HG03280 (cell line): ENCODE measurements around the gene INPP4A.

Experiments used
- ATAC-seq: cut with Tn5 transposase; IDR thresholded peaks from one replicate; pipeline ENCODE4 v1.9.1; 2021; ENCODE audit warnings: mild to moderate bottlenecking, moderate library complexity; ENCODE audit not compliant: unreplicated experiment

Gene INPP4A

DNA sequence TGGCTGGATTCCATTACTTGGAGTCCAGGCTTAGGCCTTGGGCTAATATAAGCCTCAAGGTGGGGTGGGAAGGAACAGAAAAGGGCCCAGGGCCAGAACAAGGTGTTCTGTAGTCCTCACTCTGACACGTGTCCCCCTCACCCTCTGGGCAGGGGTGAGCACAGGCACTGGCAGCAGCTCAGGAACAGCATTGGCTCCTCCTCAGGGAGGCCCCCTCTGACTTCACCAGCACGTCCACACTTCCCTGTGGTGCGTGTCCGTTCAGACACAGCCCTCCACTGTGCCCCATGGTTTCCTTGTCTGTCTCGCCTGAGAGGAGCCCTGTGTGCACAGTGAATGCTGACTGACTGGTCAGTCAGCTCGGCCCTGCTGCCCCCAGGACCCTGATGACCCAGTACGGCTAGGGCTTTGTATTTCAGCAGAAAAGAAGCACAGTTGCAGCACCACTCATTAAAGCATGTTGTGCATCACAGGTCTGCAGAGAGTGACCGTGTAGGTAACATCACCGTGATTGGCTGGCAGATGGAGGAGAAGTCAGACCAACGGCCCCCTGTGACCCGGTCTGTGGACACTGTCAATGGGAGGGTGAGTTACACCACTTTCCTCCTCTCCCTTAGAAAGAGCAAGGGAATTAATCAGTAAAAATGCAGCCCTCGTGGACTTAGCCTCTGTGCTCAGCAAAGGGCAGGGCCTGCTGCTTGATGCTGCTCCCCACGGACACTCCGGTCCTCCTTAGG is 92.9 kb downstream of the INPP4A start:
- ATAC-seq = no peak

DNA sequence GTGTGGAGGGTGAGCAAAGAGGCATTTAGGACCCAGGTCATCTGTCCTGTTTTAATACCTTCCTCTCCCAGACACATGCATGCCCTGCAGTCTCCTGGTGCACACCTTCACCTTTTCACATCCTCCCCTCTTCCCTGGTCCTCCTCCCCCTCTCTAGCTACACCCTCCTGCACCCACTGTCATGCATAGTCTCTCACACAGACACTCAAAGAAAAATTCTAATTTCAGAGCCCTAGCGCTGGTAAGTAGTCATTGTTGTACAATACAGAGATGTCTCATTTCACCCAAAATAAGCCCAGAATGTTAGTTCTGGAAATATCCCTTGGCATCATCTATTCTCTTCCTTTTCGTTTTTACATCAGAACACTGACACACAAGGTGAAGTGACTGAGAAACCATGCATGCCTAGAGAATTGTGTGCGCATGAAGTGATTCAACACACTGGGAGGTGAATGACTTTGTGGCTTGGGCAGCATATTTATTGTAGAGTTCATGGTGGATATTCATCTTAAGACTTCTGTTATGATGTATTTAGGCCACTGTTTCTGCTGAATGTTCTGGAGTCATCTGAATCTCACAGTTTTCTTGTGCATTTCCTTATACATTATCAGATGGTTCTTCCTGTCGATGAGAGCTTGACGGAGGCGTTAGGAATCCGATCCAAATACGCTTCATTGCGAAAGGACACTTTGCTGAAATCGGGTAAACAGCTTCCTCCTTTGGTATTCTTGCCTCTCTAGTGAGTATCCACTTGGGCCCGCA is 93.8 kb downstream of the INPP4A start:
- ATAC-seq = no peak

DNA sequence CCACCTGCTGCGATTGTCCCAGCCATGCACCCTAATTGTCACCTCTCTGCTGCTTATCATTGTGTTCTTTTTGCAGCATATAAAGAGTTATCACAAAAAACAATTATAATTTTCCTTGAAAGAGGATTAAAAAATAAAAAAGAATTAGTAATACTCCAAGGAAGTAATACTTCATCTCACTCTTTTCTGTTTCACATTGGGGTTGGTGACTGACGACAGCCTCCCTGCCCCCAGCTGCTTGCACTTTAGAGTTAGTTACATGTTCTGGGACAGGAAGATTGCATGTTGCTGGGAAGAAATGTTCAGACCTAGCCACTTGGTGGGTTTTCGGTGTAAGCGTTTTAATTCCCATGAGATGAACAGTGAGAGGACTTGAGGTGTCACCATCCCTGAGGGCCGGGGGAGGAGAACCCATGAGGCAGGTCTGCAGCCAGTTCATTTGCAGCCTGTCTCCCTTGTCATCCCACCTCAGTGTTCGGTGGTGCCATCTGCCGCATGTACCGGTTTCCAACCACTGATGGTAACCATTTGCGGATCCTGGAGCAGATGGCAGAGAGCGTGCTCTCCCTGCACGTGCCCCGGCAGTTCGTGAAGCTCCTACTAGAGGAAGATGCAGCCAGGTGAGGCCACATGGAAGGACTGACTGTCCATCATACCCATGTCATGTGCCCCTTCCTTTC is 94.5 kb downstream of the INPP4A start:
- no peak for ATAC-seq

DNA sequence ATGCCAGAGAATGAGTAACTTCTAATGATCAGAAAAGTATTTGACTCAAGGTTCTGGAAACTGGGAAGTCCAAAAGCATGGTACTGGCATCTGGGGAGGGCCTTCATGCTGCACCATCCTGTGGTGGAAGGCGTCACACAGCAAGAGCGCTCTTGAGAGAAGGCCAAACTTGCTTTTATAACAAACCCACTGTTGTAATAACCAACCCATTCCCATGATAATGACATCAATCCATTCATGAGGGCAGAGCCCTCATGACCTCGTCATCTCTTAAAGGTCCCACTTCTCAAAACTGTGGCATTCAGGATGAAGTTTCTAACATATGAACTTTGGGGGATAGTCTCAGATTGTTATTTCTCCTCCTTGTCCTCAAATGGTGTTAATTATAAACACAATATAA is 95.9 kb downstream of the INPP4A start:
- no peak for ATAC-seq

DNA sequence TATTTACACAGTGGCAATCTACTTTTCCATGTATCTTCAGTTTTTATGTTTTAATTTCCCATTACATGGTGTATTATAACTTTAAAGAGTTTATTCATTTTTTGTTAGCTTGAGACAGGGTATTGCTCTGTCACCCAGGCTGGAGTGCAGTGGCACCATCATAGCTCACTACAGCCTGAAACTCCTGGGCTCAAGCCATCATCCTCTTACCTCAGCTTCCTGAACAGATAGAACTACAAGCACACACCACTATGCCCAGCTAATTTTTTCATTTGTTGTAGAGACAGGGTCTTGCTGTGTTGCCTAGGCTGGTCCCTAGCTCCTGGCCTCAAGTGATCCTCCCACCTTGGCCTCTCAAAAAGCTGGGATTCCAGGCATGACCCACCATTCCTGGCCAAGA is 96.8 kb downstream of the INPP4A start:
- no peak for ATAC-seq

DNA sequence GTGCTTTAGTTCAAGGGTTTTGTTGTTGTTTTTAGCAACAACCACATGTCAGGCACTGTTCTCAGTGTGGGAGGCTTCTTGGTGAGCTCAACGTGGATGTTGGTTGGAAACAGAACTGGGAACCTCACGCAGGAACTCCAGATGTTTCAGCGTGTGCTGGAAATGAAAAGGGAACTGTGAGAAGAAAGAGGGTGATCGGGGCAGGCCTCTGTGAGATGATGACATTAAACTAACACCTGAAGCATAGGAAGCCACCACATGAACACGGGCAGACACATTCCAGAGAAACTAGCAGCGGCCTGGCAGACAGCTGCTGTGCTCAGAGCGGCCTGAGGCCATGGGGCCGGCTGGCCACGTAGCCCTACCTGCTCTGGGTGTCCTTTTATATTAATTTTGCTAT is 97.2 kb downstream of the INPP4A start:
- no peak for ATAC-seq

DNA sequence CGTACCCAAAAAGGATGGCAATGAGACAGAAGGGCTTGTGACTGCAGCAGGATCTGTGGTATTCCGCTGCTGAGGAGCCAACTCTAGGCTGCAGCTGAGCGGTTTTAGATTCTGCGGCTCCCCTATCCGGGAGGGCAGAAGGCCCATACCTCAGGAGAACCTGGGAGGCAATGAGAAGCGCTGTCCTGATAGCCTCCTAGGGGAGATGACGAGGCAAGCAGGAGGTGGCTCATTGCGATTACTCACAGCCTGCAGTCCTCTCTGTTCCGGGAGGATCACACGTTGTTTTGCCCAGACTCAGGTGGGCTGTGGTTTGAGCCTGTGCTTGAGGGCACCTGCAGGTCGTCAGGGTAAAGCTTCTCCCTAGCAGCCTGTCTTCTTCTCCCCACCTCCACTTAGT is 98.6 kb downstream of the INPP4A start:
- ATAC-seq = no peak

DNA sequence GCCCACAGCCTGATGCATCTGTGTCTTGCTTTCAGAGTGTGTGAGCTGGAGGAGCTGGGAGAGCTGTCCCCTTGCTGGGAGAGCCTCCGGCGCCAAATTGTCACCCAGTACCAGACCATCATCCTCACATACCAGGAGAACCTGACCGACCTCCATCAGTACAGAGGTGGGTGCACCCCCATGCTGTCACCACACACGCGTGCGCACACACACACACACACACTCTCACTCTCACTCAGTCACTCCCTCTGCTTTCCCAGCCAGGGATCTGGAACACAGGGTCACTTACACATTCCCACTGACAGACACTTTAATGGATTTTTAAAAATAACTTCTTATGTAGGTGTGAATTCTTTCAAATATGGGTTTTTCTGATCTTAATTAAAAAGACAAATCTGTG is 99.2 kb downstream of the INPP4A start:
- no peak for ATAC-seq

DNA sequence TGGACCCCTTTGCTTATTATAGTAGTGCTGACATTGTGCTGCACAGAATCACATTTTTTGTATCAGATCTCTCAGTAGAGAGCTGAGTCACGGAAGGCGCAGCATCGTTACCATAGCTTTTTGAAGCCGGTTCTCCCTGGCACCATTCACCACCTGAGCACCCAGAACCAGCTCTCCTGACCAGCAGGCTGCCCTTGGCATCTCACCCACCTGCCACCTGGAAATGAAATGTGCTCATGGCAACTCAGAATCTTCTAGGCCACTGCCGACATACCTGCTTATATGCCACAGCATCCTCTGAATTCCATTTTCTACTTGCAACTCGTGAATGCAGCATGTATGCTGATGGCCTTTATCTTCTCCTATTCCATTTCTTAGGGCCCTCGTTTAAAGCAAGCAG is 100.9 kb downstream of the INPP4A start:
- no peak for ATAC-seq

DNA sequence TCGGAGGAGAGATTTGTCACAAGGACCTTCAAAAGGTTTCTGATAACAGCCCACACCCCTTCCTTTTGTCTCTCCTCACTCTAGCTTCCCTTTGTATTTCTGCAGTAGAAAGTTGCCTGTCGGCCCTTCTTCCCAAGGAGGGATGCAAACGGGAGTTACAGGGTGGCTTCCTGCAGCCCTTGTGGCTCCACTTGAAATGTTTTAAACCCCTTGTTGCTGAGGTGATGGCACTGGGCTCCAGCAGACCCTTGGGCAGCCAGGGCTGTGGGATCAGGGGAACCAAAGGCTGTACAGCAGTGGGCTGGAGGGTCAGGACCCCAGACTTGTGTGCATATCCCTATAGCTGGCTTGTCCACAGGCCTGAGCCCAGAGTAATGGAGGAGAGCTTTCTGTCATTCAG is 101.5 kb downstream of the INPP4A start:
- no peak for ATAC-seq

DNA sequence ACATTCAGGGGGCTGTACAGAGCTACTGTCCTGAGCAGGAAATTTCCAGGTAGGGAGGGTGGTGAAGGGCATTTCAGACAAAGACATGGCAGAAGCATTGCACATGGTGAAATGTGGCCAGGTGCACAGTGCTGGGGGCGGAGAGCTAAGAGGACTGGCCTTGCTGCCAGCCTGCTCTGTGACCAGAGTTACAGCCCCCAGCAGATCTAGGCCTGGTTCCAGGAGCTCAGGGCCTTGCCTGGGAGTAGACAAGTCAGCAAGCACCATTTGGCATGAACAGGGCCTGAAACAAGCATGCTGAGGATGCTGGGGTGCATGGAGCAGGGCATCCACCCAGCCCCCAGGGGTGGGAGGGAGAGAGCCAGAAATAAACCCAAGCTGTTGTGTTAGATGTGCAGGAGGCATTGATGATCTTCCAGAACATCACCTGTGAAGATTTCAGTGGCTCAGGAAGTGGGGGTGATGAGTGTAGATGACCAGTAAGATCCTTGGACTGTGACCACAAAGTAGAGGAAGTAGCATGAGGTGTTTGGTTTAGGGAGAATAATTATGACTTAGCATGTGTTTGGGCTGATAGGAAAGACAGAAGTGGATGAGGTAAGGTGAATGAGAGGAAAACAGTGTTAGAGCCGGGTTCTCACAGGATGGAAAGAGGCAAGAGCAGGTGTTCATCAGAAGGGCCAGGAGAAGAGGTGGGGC is 102.6 kb downstream of the INPP4A start:
- ATAC-seq = no peak

DNA sequence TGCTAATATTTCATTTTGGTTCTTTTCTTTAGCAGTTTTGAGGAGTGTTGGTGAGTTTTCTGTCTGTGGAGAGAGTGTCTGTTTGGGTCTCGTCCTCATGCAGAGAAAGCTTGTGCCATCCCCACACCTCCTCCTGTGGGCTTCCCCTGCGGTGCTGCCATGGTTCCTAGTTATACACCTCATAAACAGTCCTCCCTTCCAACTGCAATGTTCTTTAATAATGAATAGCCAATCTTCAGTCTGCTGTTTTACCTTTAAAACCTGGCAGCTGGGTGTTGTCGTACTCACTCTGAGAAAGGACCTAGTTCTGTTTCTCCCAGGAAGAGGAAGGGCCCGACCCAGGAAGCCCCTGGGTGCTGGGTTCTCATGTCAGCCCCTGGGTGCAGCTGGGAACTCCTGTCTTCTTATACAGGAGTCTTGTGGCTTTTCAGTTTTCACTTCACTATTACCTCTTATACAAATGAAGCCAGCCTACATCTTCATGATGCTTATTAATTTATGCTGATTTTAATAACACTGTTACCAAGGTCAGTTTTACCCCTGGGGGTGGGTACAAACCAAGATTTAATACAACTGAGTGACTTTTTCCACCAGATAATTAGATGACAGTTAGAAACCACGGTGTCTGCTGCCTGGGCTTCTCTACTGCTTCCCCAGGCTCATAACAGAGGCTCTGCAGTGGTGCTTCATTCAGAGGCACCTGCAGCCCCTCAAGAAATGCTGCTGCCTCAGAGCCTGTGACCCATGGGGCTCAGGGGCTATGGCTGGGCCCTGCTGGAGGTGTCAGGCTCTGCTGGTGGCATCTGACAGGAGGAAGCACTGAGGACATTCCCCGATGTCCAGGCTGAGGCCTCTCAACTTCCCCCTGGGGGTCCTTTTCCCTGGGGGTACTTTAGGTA is 104.5 kb downstream of the INPP4A start:
- peak; percentile 54 for ATAC-seq

DNA sequence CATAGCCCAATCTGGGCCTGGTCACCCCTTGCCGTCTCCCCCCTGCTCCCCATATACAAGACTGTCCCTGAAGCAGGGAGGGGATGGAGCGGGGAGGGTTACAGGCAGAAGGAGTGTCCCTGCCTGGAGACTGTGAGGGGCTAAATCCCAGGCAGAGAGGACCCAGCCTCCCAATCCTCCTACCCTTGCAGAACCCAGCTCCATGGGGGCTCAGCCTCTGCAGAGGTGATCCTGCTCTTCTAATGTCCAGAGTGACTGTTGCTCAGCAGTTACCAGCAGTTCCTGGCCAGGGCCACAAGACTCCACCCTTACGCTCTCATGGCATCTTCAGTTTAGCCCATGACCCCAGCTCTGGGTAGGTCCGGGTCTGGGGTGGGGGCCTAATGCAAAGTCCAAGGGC is 105.5 kb downstream of the INPP4A start:
- ATAC-seq = no peak

DNA sequence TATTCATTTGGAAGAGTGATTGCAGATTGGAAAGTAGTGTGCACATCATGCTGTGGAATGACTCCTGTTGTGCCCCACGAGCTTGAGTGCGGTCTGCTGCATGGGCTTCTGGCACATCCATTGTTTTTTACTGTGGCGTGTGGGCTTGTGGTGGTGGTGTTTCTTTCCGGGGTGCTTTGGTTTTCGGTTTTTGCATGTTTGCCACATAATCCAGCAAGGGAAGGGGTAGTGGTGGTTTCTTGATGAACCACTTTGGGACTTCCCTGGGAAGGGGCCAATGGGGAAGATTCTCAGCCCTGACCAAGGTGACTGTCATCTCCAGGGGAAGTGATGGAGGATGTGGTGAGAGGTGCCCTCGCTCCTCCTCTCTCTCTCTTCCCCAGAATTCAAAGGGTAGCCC is 106.7 kb downstream of the INPP4A start:
- no peak for ATAC-seq

DNA sequence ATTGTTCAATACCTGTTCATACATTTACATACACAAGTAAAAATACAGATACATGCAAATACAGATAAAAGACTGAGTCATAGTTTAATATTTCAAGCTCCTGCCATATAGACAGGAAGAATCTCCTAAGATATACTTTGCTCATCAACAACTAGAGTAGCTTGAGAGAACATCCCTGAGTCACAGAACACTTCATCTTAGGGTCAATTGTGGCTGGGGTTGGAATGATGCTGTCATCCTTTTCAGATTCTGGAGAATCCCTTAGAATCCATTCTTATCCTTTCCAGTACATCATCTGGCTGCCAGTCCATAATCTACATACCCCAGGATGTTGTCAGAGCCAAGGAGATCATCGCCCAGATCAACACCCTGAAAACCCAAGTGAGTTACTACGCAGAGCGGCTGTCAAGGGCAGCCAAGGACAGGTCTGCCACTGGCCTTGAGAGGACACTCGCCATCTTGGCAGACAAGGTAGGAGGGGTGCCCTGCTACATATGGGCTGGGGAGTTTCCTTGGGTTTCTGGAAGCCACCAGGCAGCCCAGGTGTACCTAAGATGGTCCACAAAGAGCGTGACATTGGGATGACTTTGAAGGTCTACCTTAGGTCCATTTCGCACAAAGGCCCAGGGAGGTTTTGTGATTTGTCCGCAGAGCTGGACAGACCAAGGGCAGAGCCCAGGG is 108.0 kb downstream of the INPP4A start:
- no peak for ATAC-seq

DNA sequence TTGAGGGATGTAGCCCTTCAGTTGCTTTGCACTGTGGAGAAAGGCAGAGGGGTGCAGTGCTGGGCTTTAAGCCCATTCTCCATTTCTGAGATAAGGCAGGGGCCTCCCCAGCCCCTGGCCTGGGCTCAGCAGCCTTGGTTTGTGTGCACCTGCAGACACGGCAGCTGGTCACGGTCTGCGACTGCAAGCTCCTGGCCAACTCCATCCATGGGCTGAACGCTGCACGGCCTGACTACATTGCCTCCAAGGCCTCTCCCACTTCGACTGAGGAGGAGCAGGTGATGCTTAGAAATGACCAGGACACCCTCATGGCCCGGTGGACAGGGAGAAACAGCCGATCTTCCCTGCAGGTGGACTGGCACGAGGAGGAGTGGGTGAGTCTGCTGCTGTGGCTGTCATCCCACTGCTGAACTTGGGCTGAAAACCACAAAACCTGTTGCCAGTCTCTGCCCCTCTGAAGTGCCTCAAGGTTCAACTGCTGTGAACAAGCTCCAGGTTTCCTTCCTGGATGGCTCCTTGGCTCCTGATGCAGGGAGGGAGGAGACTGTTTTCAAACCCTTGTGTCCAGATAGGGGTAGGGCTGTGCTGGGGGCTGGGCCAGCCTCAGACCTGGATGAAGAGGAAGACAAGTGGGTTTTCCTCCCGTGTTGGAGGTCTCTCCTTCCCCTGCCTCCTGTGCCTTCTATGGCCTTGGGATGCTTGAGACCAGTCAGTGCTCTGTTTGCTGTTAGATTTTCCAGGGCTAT is 109.6 kb downstream of the INPP4A start:
- no peak for ATAC-seq

DNA sequence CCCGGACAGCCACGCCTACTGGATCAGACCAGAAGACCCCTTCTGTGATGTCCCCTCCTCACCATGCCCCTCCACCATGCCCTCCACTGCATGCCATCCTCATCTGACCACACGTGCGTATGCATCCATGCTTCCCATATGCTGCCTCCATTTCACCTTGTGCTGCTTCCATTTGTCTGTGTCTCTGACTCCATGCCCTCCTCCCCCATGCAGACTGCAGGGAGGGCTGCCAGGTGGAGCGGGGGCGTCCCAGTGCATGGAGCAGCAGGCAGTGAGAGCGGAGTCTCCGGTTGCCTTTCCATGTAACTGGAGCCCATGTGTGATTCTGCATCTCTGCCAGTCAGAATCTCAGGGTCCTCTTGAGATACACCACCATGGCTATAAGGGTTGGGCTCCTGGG is 111.0 kb downstream of the INPP4A start:
- no peak for ATAC-seq

DNA sequence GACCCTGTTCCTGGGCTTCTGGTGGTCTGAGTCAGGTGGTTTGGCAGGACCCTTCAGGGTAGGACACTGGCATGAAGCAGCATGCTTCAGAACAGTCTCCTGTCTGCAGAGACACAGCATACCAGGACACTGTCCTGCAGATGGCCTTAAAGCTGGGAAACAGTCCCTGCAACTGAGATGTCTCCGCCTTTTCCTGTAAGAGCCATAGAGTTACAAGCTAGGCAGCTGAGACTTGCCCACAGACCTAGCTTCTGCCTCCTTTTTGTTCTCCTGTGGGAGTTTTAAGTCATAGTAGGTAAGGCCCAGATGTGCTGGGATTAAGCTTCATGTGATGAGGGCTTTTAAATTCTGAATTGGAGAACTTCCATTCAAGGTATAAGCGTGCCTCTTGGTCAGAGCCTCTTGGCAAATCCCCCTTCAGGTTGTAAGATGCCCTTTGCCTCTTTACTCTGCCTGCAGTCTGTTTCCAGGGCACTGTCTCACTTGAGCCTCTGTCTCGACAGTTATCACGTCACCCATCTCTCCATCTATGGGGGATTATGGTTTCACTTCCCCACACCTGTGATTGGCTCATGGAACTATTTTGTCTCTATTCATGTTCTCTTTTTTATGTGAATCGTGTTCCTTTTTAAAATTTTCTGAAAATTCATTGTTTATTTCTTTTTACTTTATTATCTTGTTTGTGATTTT is 111.8 kb downstream of the INPP4A start:
- ATAC-seq = no peak
